ENCODE measurements around the gene EDA. TPM values are rescaled to one million over a fixed set of nuclear protein-coding genes. Genes with fewer than 3 reads are reported as not detected.

The EDA gene
- total RNA-seq, 1 donor from 2014 or later = 2.5 TPM

DNA sequence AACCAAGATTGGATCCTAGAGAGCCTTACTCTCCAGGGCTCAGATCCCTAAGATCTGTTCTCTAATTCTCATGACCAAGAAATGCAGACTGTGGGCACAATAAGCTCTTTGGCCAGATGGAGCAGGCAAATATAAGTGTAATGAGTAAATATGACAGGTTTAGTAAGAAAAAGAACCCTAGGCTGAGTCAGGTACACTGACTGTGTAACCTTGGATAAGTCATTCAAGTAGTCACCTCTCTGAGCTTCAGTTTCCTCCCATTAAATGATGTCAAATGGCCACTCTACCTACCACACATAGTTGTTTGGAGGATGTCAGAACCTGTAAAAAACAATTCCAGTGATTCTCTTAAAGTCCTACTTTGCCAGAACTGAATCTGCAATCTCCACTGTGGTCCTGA, 8.3 kb upstream of the EDA start:
- H3K36me3 ChIP-seq (ENCODE audit: control insufficient read depth, insufficient read depth, low read length) = no peaks in the 10 kb centered on the region
- no peak for DNase-seq (ENCODE audit: low read depth)
- H3K4me3 ChIP-seq (ENCODE audit: low read depth, low read length) = no peak overlapping the region
- TF ChIP-seq, protein P1, sequence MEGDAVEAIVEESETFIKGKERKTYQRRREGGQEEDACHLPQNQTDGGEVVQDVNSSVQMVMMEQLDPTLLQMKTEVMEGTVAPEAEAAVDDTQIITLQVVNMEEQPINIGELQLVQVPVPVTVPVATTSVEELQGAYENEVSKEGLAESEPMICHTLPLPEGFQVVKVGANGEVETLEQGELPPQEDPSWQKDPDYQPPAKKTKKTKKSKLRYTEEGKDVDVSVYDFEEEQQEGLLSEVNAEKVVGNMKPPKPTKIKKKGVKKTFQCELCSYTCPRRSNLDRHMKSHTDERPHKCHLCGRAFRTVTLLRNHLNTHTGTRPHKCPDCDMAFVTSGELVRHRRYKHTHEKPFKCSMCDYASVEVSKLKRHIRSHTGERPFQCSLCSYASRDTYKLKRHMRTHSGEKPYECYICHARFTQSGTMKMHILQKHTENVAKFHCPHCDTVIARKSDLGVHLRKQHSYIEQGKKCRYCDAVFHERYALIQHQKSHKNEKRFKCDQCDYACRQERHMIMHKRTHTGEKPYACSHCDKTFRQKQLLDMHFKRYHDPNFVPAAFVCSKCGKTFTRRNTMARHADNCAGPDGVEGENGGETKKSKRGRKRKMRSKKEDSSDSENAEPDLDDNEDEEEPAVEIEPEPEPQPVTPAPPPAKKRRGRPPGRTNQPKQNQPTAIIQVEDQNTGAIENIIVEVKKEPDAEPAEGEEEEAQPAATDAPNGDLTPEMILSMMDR (IDR thresholded peaks at IDR 0.05; ENCODE audit: insufficient read depth, low read length, poor library complexity, severe bottlenecking) = no peak
- no peaks in the 10 kb centered on the region for H3K27me3 ChIP-seq (ENCODE audit: control insufficient read depth, insufficient read depth, low read length)

DNA sequence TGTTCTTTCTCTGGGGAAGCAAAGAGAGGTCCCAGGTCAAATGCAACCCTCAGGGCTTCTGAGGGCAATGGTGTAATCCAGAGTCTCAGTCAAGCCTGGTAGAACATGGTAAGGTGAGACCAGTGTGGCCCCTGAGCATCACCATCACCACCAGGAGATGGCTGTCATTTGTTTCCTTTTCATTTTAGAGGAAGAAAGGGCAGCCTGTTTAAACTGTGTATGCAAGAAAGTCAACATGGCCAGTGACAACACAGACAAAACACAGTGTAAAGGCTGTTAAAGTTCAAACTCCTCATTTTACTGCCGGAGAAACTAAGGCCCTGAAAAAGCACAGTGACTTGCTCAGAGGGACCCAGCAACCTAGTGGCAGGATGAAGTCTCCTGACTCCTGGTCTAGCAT, 2.0 kb upstream of the EDA start:
- H3K36me3 ChIP-seq (ENCODE audit: control insufficient read depth, insufficient read depth, low read length) = no peaks in the 10 kb centered on the region
- TF ChIP-seq, protein P1 (IDR thresholded peaks at IDR 0.05; ENCODE audit: insufficient read depth, low read length, poor library complexity, severe bottlenecking) = no peak

DNA sequence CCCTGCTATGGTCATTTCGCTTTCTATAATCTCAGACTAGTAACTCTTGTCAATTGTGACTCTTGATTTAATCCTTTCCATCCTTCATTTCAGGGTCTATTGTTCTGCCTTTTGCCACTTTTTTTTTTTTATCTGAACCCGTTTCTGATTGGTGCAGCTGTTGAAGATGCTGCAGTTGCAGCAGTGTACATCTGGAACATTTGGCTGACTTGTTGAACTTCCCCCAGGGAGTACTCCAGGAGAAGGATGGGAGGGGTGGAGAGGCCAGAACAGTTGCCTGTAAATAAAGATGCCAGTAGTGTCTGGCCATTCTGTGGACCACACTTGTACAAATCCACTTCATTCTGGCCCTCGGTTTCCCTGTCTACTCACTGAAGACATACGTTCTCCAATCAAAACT, 1.0 kb upstream of the EDA start:
- no peak overlapping the region for H3K4me3 ChIP-seq (ENCODE audit: low read depth, low read length)
- no peaks in the 10 kb centered on the region for H3K36me3 ChIP-seq (ENCODE audit: control insufficient read depth, insufficient read depth, low read length)
- H3K27me3 ChIP-seq (ENCODE audit: control insufficient read depth, insufficient read depth, low read length) = peaks cover 11% of the 10 kb centered on the region
- DNase-seq (ENCODE audit: low read depth) = no peak
- TF ChIP-seq, protein P1 (IDR thresholded peaks at IDR 0.05; ENCODE audit: insufficient read depth, low read length, poor library complexity, severe bottlenecking) = no peak

More for the DNA sequence above, 2.0 kb upstream of the EDA start:
- DNase-seq (ENCODE audit: low read depth) = no peak
- Histone ChIP-seq H3K27me3 (ENCODE audit: control insufficient read depth, insufficient read depth, low read length) (peaks cover 11% of the 10 kb centered on the region), H3K4me3 (ENCODE audit: low read depth, low read length) (no peak overlapping the region)

DNA sequence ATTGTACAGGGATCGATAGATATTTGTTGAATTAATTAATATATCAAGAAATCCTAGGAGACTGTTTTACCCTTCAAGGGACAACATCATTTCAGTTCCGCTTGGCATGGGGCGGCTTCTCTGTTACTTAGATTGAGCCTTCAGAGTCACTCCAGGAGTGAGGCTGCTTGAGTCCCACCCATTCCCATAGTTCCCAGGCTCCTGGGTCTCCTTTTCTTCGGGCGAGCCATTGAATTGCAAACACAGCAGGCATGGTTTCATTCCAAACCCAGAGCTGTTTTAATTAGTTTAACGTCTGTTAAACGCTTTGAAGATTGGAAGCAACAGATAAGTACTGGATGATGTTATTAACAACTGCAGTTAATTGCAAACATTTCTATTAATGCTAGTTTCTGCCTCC, 571 bp upstream of the EDA start:
- peaks cover 11% of the 10 kb centered on the region for H3K27me3 ChIP-seq (ENCODE audit: control insufficient read depth, insufficient read depth, low read length)
- TF ChIP-seq, protein P1 (IDR thresholded peaks at IDR 0.05; ENCODE audit: insufficient read depth, low read length, poor library complexity, severe bottlenecking) = no peak
- no peak overlapping the region for H3K4me3 ChIP-seq (ENCODE audit: low read depth, low read length)
- H3K36me3 ChIP-seq (ENCODE audit: control insufficient read depth, insufficient read depth, low read length) = no peaks in the 10 kb centered on the region
- no peak for DNase-seq (ENCODE audit: low read depth)

DNA sequence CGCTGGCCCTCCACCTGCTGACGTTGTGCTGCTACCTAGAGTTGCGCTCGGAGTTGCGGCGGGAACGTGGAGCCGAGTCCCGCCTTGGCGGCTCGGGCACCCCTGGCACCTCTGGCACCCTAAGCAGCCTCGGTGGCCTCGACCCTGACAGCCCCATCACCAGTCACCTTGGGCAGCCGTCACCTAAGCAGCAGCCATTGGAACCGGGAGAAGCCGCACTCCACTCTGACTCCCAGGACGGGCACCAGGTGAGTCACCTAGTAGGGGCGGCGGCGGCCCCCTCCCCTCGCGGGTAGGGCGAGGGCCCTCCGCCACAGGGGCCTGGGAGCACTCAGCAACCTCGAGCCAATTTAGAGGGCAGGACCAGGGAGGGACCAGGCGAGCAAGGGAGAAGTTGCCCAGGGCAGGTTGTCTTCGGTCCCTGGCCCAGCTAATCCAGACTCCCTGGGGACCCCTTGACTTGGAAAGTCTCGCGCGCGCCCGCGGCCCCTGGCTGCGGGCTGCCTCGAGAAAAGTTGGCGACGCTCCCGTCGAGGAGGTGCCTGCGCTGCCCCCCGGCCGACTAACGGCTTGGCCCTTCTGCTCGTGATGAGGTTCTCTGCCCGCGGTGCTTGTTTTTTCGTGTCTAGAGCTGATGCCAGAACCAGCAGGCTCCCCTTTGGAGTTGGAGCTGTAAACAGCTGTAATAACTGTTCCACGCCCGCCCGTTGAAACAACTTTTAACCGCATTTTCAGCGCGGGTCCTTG, 717 bp downstream of the EDA start:
- no peak for DNase-seq (ENCODE audit: low read depth)
- H3K4me3 ChIP-seq (ENCODE audit: low read depth, low read length) = peak overlapping the region; percentile 44
- H3K27me3 ChIP-seq (ENCODE audit: control insufficient read depth, insufficient read depth, low read length) = peaks cover 11% of the 10 kb centered on the region
- TF ChIP-seq, protein P1 (IDR thresholded peaks at IDR 0.05; ENCODE audit: insufficient read depth, low read length, poor library complexity, severe bottlenecking) = no peak
- H3K36me3 ChIP-seq (ENCODE audit: control insufficient read depth, insufficient read depth, low read length) = no peaks in the 10 kb centered on the region

DNA sequence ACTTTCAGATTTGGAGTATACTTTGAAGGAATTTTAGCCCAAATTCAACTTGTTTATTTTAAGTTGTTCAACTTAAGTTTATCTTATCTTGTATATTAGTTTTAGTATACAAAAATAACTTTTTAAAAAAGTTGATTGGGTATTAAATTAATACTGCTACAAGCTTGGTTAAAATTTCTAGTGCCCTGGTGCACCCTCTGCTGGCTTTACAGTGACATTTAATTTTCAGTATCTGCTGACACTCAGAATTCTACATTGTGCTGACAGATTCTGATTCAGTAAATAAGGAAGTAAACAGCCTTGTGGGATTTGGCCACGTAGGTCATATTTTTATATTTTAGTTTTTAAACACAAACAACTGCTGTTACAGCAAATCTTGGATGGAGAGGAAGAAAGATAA, 2.9 kb downstream of the EDA start:
- TF ChIP-seq, protein P1 (IDR thresholded peaks at IDR 0.05; ENCODE audit: insufficient read depth, low read length, poor library complexity, severe bottlenecking) = peak; percentile 42
- H3K36me3 ChIP-seq (ENCODE audit: control insufficient read depth, insufficient read depth, low read length) = no peaks in the 10 kb centered on the region
- H3K27me3 ChIP-seq (ENCODE audit: control insufficient read depth, insufficient read depth, low read length) = peaks cover 11% of the 10 kb centered on the region
- H3K4me3 ChIP-seq (ENCODE audit: low read depth, low read length) = no peak overlapping the region
- no peak for DNase-seq (ENCODE audit: low read depth)
